Caco-2 (cell line): ENCODE measurements around the gene CACNA1G. TPM values are rescaled to one million over a fixed set of nuclear protein-coding genes. Genes with fewer than 3 reads are reported as not detected.
A peak's percentile ranks its signal among the peaks of the same experiment; 100 is the strongest.

ENCODE experiments used
- BruUV-seq: library from RNA; stranded (reverse); fragments of 400-500 nt; replicated peaks from 2 replicates; lab custom pipeline; 2021; lab: Mats Ljungman, UMichigan
- CTCF ChIA-PET: fragments of 300-600 bp; sonication (Branson Sonifier 250); formaldehyde crosslinking; loops from one replicate; lab custom pipeline; 2022; ENCODE audit warnings: antibody characterized with exemption; lab: Charles Lee
- POLR2A ChIA-PET: fragments of 300-600 bp; sonication (Branson Sonifier 250); formaldehyde crosslinking; loops from one replicate; lab custom pipeline; 2022; ENCODE audit warnings: antibody characterized with exemption; lab: Charles Lee
- DNase-seq, 2 experiments: peaks; one replicate each; pipeline versions ENCODE4 v3.0.0 to v3.0.0-alpha.2; 2020 to 2022
- H3K27me3 ChIP-seq: replicated peaks from 2 replicates; pipeline ENCODE4 v1.6.0; 2011; ENCODE audit warnings: low read length; ENCODE audit not compliant: control insufficient read depth, insufficient read depth
- H3K36me3 ChIP-seq: 2 replicates; pipeline ENCODE4 v1.5.1; 2011; ENCODE audit warnings: low read length; ENCODE audit not compliant: control insufficient read depth, insufficient read depth
- H3K4me1 ChIP-seq: fragments of 250-450 bp; sonication (Bioruptor Pico); 2 replicates; pipeline ENCODE4 v1.5.1; 2020; ENCODE audit warnings: mild to moderate bottlenecking
- H3K4me3 ChIP-seq: 2 replicates; pipeline ENCODE4 v1.5.1; 2011; ENCODE audit warnings: low read depth, mild to moderate bottlenecking, control low read depth, low read length
- H3K9me3 ChIP-seq: fragments of 250-450 bp; sonication (Bioruptor Pico); 2 replicates; pipeline ENCODE4 v1.5.1; 2020; ENCODE audit warnings: mild to moderate bottlenecking, moderate library complexity
- H3K27ac Mint-ChIP-seq: one replicate; pipeline ENCODE4 v1.8.0; 2022; ENCODE audit warnings: mixed read lengths; ENCODE audit not compliant: unreplicated experiment
- H3K27me3 Mint-ChIP-seq: one replicate; pipeline ENCODE4 v1.8.0; 2022; ENCODE audit warnings: mixed read lengths; ENCODE audit not compliant: insufficient read depth, unreplicated experiment
- H3K36me3 Mint-ChIP-seq: one replicate; pipeline ENCODE4 v1.8.0; 2022; ENCODE audit warnings: mild to moderate bottlenecking, mixed read lengths; ENCODE audit not compliant: insufficient read depth, unreplicated experiment
- H3K4me1 Mint-ChIP-seq: one replicate; pipeline ENCODE4 v1.8.0; 2022; ENCODE audit warnings: low read depth, mixed read lengths; ENCODE audit not compliant: unreplicated experiment
- H3K4me3 Mint-ChIP-seq: one replicate; pipeline ENCODE4 v1.8.0; 2022; ENCODE audit warnings: mild to moderate bottlenecking, moderate library complexity, mixed read lengths; ENCODE audit not compliant: unreplicated experiment
- H3K9me3 Mint-ChIP-seq: one replicate; pipeline ENCODE4 v1.8.0; 2022; ENCODE audit warnings: mixed read lengths; ENCODE audit not compliant: unreplicated experiment
- intact Hi-C: fragments of 100-400 bp; cut with micrococcal nuclease; formaldehyde crosslinking; loops from one replicate; pipeline ENCODE4 v1.10.0; 2022; ENCODE audit not compliant: unreplicated experiment
- total RNA-seq: library from RNA; stranded (reverse); gene quantifications from 2 replicates; pipeline ENCODE4 v1.2.3, GENCODE V29; 2022
- TF ChIP-seq, protein P1 (sequence below), 2 experiments: fragments of 200-600 bp in 1 of 2; IDR thresholded peaks; 1 replicate in 1 of 2; 2 replicates in 1 of 2; pipeline versions ENCODE4 v1.5.1 to v1.8.0; 2011 to 2022; ENCODE audit warnings: antibody characterized with exemption in 1 of 2, control low read depth in 1 of 2, inconsistent platforms in 1 of 2, low read depth in 1 of 2, low read length in 1 of 2, mild to moderate bottlenecking in 1 of 2, moderate library complexity in 1 of 2; ENCODE audit not compliant: insufficient read depth in 1 of 2, severe bottlenecking in 1 of 2, unreplicated experiment in 1 of 2

The CACNA1G gene
- total RNA-seq, 1 experiment from 2014 or later, result 1.4 TPM

DNA sequence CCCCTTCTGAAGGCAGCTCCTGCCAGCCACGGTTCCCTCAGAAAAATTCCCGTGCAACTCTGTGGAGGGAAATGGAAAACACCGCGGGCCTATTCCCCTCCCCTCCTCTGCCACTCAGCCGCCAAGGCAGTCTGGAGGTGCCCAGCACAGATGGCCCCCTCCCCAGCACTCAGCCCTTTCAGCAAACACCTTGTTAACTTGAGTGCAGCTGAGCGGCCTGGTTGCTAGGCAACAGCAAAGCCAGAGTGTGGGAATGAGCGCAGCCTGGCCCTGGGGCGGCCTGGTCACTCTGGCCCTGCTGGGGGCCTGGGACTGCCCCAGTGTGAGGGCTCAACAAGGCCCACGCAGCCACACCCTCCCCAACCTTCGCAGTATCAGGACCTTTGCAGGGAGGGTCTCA lies 32.8 kb downstream of the CACNA1G start:
- Mint-ChIP-seq H3K27me3 (no peaks in the 10 kb centered on the region), H3K4me3 (no peak overlapping the region), H3K4me1 (no peaks in the 10 kb centered on the region), H3K36me3 (no peaks in the 10 kb centered on the region), H3K27ac (no peak overlapping the region), H3K9me3 (no peaks in the 10 kb centered on the region)
- DNase-seq, result peak; percentile 77 to 78
- no peaks in the 10 kb centered on the region for H3K36me3 ChIP-seq
- no peaks in the 10 kb centered on the region for H3K27me3 ChIP-seq
- H3K4me3 ChIP-seq, result no peak overlapping the region
- CTCF ChIA-PET, result interaction anchor here (1.3 to 1.6 kb wide), 4 partner anchors 19 to 42 kb away, joined by 3 to 4 read pairs (median 4); no protein-coding TSS in a partner anchor
- POLR2A ChIA-PET, result no interaction called here
- BruUV-seq, result no TSS peak
- TF ChIP-seq, protein P1, sequence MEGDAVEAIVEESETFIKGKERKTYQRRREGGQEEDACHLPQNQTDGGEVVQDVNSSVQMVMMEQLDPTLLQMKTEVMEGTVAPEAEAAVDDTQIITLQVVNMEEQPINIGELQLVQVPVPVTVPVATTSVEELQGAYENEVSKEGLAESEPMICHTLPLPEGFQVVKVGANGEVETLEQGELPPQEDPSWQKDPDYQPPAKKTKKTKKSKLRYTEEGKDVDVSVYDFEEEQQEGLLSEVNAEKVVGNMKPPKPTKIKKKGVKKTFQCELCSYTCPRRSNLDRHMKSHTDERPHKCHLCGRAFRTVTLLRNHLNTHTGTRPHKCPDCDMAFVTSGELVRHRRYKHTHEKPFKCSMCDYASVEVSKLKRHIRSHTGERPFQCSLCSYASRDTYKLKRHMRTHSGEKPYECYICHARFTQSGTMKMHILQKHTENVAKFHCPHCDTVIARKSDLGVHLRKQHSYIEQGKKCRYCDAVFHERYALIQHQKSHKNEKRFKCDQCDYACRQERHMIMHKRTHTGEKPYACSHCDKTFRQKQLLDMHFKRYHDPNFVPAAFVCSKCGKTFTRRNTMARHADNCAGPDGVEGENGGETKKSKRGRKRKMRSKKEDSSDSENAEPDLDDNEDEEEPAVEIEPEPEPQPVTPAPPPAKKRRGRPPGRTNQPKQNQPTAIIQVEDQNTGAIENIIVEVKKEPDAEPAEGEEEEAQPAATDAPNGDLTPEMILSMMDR (IDR thresholded peaks at IDR 0.05; ENCODE audit: insufficient read depth in 1 of 2, low read depth in 1 of 2, low read length in 1 of 2, severe bottlenecking in 1 of 2, unreplicated experiment in 1 of 2), result no peak
- intact Hi-C loops, result no loop called here
- no peaks in the 10 kb centered on the region for H3K9me3 ChIP-seq
- H3K4me1 ChIP-seq, result peaks cover 9% of the 10 kb centered on the region

DNA sequence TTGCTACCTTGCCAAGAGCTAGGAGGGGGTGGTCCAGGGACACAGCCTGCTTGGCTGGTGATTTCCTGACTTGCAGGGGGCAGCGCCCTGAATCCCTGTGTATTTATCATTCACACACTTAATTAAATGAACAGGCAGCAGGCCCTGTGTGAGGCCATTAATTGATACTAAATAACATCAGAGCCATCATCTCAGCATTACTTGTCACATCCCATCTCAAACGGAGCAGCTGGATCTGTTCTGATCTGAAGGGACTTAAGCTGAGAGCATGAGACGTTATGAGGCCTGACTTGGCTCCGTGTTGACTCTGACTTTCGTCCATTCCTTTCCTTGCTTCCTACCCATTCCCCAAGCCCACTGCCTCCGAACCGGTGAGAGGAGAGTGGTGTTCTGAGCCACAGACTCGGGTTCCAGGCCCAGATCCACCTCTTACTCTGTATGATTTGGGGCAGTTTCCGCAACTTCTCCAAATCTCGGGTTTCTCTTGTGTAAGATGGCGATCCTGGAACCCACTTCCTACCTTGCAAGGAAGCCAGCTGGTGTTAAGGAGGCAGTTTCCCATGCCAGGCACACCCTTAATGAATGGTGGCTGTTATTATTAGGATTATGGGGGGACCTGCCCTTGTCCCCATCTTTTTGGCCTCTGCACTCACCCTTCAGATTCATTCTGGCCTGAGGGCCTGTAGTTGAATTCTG lies 33.8 kb downstream of the CACNA1G start:
- Histone ChIP-seq H3K4me3 (no peak overlapping the region), H3K4me1 (no peaks in the 10 kb centered on the region), H3K27me3 (no peaks in the 10 kb centered on the region), H3K36me3 (no peaks in the 10 kb centered on the region), H3K9me3 (no peaks in the 10 kb centered on the region)
- Mint-ChIP-seq H3K9me3 (no peaks in the 10 kb centered on the region), H3K36me3 (no peaks in the 10 kb centered on the region), H3K4me1 (no peaks in the 10 kb centered on the region), H3K4me3 (no peak overlapping the region), H3K27ac (peak overlapping the region; percentile 5), H3K27me3 (no peaks in the 10 kb centered on the region)
- intact Hi-C loops, result no loop called here
- no TSS peak for BruUV-seq
- ChIA-PET CTCF (interaction anchor here (0.7 kb wide), 1 partner anchor 30 kb away, joined by 3 read pairs; no protein-coding TSS in a partner anchor), POLR2A (interaction anchor here (0.5 kb wide), 1 partner anchor 1494 kb away, joined by 3 read pairs; no protein-coding TSS in a partner anchor)
- TF ChIP-seq, protein P1 (IDR thresholded peaks at IDR 0.05; ENCODE audit: insufficient read depth in 1 of 2, low read depth in 1 of 2, low read length in 1 of 2, severe bottlenecking in 1 of 2, unreplicated experiment in 1 of 2), result no peak
- no peak for DNase-seq

DNA sequence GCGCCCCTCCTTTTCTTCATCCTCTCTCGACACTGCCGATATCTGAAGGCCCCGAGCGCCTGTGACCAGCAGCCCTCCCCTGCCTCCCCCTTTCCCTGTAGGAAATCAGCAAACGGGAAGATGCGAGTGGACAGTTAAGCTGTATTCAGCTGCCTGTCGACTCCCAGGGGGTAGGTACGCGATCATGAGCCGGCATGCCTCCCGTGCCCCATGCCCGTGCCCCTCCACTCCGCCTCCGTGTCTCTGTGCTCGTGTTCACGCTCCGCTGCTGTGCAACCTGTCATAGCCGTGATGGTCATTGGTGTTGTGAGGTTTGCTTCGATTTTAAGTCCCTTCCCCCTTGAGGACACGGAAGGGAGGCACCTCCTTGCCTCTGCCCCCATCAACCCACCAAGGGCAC lies 34.4 kb downstream of the CACNA1G start:
- ChIA-PET CTCF (no interaction called here), POLR2A (no interaction called here)
- Mint-ChIP-seq H3K4me3 (no peak overlapping the region), H3K36me3 (no peaks in the 10 kb centered on the region), H3K4me1 (no peaks in the 10 kb centered on the region), H3K27me3 (no peaks in the 10 kb centered on the region), H3K27ac (peak overlapping the region; percentile 5), H3K9me3 (no peaks in the 10 kb centered on the region)
- no peaks in the 10 kb centered on the region for H3K4me1 ChIP-seq
- no peaks in the 10 kb centered on the region for H3K9me3 ChIP-seq
- no peaks in the 10 kb centered on the region for H3K27me3 ChIP-seq
- TF ChIP-seq, protein P1 (IDR thresholded peaks at IDR 0.05; ENCODE audit: insufficient read depth in 1 of 2, low read depth in 1 of 2, low read length in 1 of 2, severe bottlenecking in 1 of 2, unreplicated experiment in 1 of 2), result no peak
- BruUV-seq, result no TSS peak
- intact Hi-C loops, result no loop called here
- no peak overlapping the region for H3K4me3 ChIP-seq
- H3K36me3 ChIP-seq, result no peaks in the 10 kb centered on the region
- DNase-seq, result no peak
